Duodenal mucosa (tissue), 2 donors: Measurements from ENCODE around the gene VPS29.

Source experiments
- H3K27ac ChIP-seq: one replicate; pipeline ENCODE4 v1.7.0; 2013; ENCODE audit warnings: low read depth, low read length
- H3K27me3 ChIP-seq, 2 donors: one replicate each; pipeline ENCODE4 v1.7.0; 2013; ENCODE audit warnings: low read length in 2 of 2, control low read depth in 1 of 2; ENCODE audit not compliant: insufficient read depth in 2 of 2, control insufficient read depth in 1 of 2
- H3K36me3 ChIP-seq, 2 donors: one replicate each; pipeline ENCODE4 v1.7.0; 2013; ENCODE audit warnings: low read length in 2 of 2, control low read depth in 1 of 2; ENCODE audit not compliant: insufficient read depth in 2 of 2, control insufficient read depth in 1 of 2
- H3K4me1 ChIP-seq, 2 donors: one replicate each; pipeline ENCODE4 v1.7.0; 2013; ENCODE audit warnings: low read length in 2 of 2, control low read depth in 1 of 2; ENCODE audit not compliant: insufficient read depth in 2 of 2, control insufficient read depth in 1 of 2
- H3K4me3 ChIP-seq, 2 donors: one replicate each; pipeline ENCODE4 v1.7.0; 2013; ENCODE audit warnings: low read length in 2 of 2, low read depth in 1 of 2
- H3K9ac ChIP-seq, 2 donors: one replicate each; pipeline ENCODE4 v1.7.0; 2013; ENCODE audit warnings: low read length in 2 of 2, low read depth in 1 of 2
- H3K9me3 ChIP-seq, 2 donors: one replicate each; pipeline ENCODE4 v1.7.0; 2013; ENCODE audit warnings: low read length in 2 of 2, control low read depth in 1 of 2; ENCODE audit not compliant: control insufficient read depth in 1 of 2

VPS29 gene

DNA sequence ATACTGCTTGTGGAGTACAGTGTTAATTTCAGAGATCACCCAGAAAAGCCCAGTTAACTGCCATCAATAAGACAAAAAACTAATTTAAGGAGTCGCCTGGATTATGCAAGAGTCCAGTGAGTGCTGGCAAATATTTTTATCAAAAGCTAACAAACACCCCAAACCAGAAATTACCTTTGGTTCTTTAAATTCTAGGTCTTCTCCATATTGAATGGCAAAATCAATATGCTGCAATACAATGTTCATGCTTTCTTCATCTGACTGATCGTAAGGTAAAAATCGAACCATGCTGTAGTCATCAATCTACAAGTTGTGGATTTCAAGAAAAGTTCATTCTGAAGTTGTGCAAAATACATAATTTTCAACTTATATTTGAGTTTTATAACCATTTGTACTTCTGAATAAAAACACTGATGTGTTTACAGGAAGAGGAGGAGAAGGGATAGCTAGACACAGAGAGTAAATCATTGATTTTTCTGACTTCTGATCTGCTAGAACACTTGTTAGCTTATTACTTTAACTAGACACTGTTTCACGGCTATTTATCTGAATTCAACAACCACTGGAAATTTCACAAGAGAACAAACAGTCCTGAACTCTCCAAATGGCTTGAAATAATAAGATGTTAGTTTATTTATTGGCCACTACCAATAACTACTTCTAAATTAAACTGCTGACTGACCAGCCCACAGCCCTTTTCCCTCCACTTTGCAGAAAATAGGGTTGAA, 48.2 kb downstream of the VPS29 start:
- Histone ChIP-seq H3K27ac (no peak overlapping the region), H3K9me3 (no peaks in the 10 kb centered on the region), H3K36me3 (no peaks in the 10 kb centered on the region), H3K4me1 (peaks cover 0 to 8% of the 10 kb centered on the region in 2 donors), H3K27me3 (no peaks in the 10 kb centered on the region), H3K4me3 (no peak overlapping the region), H3K9ac (no peak overlapping the region)

DNA sequence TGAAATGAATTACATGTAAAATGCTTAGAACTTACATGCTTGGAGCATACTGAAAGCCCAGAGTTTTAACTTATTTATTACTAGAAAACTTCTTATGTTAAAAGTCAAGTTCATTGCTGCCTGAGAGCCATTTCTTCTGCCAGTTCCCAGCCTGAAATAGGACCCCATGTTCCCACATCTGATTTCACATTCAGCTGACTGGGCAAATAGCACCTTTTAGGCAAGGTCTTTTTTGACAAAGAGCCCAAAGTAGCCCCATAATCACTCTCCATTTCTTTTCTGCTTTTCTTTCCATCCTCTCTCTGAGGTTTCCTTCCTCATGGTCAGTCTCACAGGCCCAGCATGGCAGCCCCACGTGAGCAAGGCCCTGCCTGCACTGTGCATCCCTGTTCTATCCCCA, 50.6 kb downstream of the VPS29 start:
- H3K27me3 ChIP-seq: no peaks in the 10 kb centered on the region
- H3K4me3 ChIP-seq: no peak overlapping the region
- H3K9me3 ChIP-seq: no peaks in the 10 kb centered on the region
- no peak overlapping the region for H3K9ac ChIP-seq
- H3K4me1 ChIP-seq: peaks cover 0 to 15% of the 10 kb centered on the region in 2 donors
- H3K27ac ChIP-seq: no peak overlapping the region
- H3K36me3 ChIP-seq: peaks cover 0 to 3% of the 10 kb centered on the region in 2 donors

DNA sequence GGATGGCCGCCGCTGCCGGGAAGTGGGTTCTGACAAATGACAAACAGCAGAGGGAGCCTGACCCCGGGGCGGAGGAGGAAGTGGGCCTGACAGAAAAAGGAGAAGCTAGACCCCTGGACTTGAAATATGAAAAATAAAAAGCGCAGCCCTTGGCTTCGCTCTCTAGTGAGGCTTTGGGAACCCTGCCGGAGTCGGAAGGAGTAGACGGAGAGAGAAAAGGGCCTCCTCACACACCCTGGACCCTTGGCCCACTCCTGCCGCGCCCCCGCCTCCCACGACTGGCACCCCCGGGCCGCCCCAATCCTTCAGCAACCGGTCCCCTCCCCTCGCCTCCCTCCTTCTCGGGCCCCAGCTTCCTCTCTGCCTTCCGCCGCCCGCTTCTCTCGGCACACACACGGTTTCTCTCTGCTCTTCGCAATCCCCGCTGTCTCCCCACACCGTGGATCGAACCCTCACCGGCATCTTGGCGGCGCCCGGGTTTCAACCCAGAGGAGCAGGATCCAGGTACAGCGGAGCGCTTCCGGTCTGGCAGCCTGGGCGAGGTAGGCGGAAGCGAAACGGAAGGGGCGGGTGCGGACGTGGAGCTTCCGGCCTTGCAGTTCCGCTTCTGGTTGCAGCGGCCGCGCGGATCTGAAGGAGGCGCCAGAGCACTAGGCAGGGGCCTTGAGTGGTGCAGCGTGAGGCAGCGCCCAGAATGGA, 52.0 kb downstream of the VPS29 start, which contains the start of gene ARPC3:
ARPC3 (minus strand) TSS at position 539 of the 699 bp plus-strand sequence; CDS start at position 462, 77 bp downstream.
- Histone ChIP-seq H3K4me1 (peaks cover 0 to 15% of the 10 kb centered on the region in 2 donors), H3K9ac (peak within 1 kb of the TSS; percentile 85 to 97), H3K36me3 (peaks cover 6 to 9% of the 10 kb centered on the region in 2 donors), H3K4me3 (peak within 1 kb of the TSS; percentile 92), H3K27ac (peak within 1 kb of the TSS; percentile 92), H3K27me3 (no peaks in the 10 kb centered on the region), H3K9me3 (no peaks in the 10 kb centered on the region)

DNA sequence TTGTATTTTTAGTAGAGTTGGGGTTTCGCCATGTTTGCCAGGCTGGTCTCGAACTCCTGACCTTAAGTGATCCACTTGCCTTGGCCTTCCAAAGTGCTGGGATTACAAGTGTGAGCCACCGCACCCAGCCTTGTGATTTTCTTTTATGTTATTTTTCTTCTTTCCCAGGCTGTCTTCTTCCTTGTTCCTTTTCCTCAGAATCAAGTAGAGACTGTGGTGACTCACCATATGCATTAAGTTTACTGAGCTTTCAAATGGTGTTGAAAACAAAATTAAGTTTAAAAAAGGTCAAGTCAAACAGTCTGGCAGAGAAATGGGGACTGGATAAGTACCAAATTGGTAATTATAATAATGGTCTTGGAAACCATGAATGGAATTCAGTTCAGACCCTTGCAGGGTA, 57.5 kb downstream of the VPS29 start:
- Histone ChIP-seq H3K27me3 (no peaks in the 10 kb centered on the region), H3K4me1 (peaks cover 0 to 14% of the 10 kb centered on the region in 2 donors), H3K4me3 (no peak overlapping the region), H3K36me3 (peaks cover 21 to 36% of the 10 kb centered on the region in 2 donors), H3K9ac (no peak overlapping the region), H3K9me3 (no peaks in the 10 kb centered on the region), H3K27ac (no peak overlapping the region)
